ENCODE results near the gene PDLIM7.

Gene PDLIM7

GRCh38 chr5:177435847-177436536 is 61.4 kb downstream of the PDLIM7 start:
- ChIA-PET POLR2A (interaction anchor here (2.0 to 4.3 kb wide), 2 partner anchors 9 kb away, joined by 8 to 34 read pairs; partner anchors contain the start of gene GRK6), CTCF (interaction anchor here (1.4 kb wide), 1 partner anchor 32 kb away, joined by 6 read pairs; no protein-coding TSS in a partner anchor)
- no peak for DNase-seq (ENCODE audit: extremely low spot score)
- TF ChIP-seq NFRKB (IDR thresholded peaks at IDR 0.05) (no peak), ARNT (IDR thresholded peaks at IDR 0.05) (no peak), FOXK2 (IDR thresholded peaks at IDR 0.05) (no peak), ELF4 (IDR thresholded peaks at IDR 0.05) (no peak), LEF1 (IDR thresholded peaks at IDR 0.05; ENCODE audit: borderline replicate concordance) (no peak), ZNF384 (IDR thresholded peaks at IDR 0.05) (no peak), TARDBP (IDR thresholded peaks at IDR 0.05) (no peak), FOXA1 (IDR thresholded peaks at IDR 0.05) (no peak)

- POLR2A ChIA-PET, result interaction anchor here (4.3 kb wide), 1 partner anchor 8 kb away, joined by 34 read pairs; the partner anchor contains the start of gene GRK6
- CTCF ChIA-PET, result interaction anchor here (0.6 kb wide), 1 partner anchor 10 kb away, joined by 7 read pairs; no protein-coding TSS in a partner anchor
- no peak for TF ChIP-seq ARNT (IDR thresholded peaks at IDR 0.05)
- TF ChIP-seq ELF4 (IDR thresholded peaks at IDR 0.05), result no peak
- no peak for TF ChIP-seq FOXK2 (IDR thresholded peaks at IDR 0.05)
- TF ChIP-seq LEF1 (IDR thresholded peaks at IDR 0.05; ENCODE audit: borderline replicate concordance), result no peak
- no peak for TF ChIP-seq BHLHE40 (IDR thresholded peaks at IDR 0.05; ENCODE audit: borderline replicate concordance)
- TF ChIP-seq SP1 (IDR thresholded peaks at IDR 0.05), result no peak
- no peak for TF ChIP-seq L3MBTL2 (conservative IDR thresholded peaks at IDR 0.05)
- no peak for TF ChIP-seq ZNF384 (IDR thresholded peaks at IDR 0.05)
- no peak for TF ChIP-seq FOXM1 (IDR thresholded peaks at IDR 0.05; ENCODE audit: borderline replicate concordance)
- no peak for TF ChIP-seq TARDBP (IDR thresholded peaks at IDR 0.05)
- TF ChIP-seq PKNOX1 (IDR thresholded peaks at IDR 0.05), result no peak
- TF ChIP-seq SUZ12 (IDR thresholded peaks at IDR 0.05), result no peak
- TF ChIP-seq FOXA1 (IDR thresholded peaks at IDR 0.05), result no peak
- no peak for TF ChIP-seq NFRKB (IDR thresholded peaks at IDR 0.05)
- no peak for TF ChIP-seq CTBP1 (IDR thresholded peaks at IDR 0.05; ENCODE audit: borderline replicate concordance)
- TF ChIP-seq HDGF (IDR thresholded peaks at IDR 0.05; ENCODE audit: borderline replicate concordance), result no peak
- no peak for DNase-seq (ENCODE audit: extremely low spot score)
Measured at GRCh38 chr5:177434942-177435738, 62.3 kb downstream of the PDLIM7 start.

DNA sequence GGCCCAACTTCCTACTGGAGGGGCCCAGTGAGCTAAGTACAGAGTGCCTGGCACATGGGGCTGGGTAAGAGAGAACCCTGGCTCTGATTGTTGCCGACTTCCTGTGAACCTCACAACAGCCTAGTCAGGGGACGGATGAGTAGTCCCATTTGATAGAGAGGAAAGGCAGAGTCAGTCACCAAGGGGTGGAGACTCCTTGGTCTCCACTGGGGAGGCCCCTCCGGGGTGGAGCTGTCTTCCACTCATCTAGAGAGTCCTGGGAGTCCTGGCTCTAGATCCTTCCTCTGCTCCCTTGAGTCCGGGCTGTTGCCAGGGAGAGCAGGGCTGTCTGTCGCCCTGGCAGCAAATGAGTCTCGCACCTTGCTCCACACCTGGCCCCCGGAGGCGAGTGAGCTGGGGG is 63.0 kb downstream of the PDLIM7 start:
- TF ChIP-seq ARNT (IDR thresholded peaks at IDR 0.05), result no peak
- no peak for TF ChIP-seq ELF4 (IDR thresholded peaks at IDR 0.05)
- no peak for TF ChIP-seq ZNF384 (IDR thresholded peaks at IDR 0.05)
- TF ChIP-seq TARDBP (IDR thresholded peaks at IDR 0.05), result no peak
- TF ChIP-seq FOXM1 (IDR thresholded peaks at IDR 0.05; ENCODE audit: borderline replicate concordance), result no peak
- TF ChIP-seq L3MBTL2 (conservative IDR thresholded peaks at IDR 0.05), result no peak
- ChIA-PET CTCF (interaction anchor here (0.6 kb wide), 1 partner anchor 11 kb away, joined by 7 read pairs; no protein-coding TSS in a partner anchor), POLR2A (no interaction called here)
- no peak for DNase-seq (ENCODE audit: extremely low spot score)

- CTCF ChIA-PET, result no interaction called here
- no peak for DNase-seq (ENCODE audit: extremely low spot score)
- POLR2A ChIA-PET, result no interaction called here
- TF ChIP-seq L3MBTL2 (conservative IDR thresholded peaks at IDR 0.05), result no peak
- TF ChIP-seq FOXM1 (IDR thresholded peaks at IDR 0.05; ENCODE audit: borderline replicate concordance), result no peak
- TF ChIP-seq ELF4 (IDR thresholded peaks at IDR 0.05), result no peak
- TF ChIP-seq ARNT (IDR thresholded peaks at IDR 0.05), result no peak
- TF ChIP-seq SUZ12 (IDR thresholded peaks at IDR 0.05), result no peak
- TF ChIP-seq SP1 (IDR thresholded peaks at IDR 0.05), result no peak
- no peak for TF ChIP-seq ZNF384 (IDR thresholded peaks at IDR 0.05)
- no peak for TF ChIP-seq LEF1 (IDR thresholded peaks at IDR 0.05; ENCODE audit: borderline replicate concordance)
- no peak for TF ChIP-seq BHLHE40 (IDR thresholded peaks at IDR 0.05; ENCODE audit: borderline replicate concordance)
- TF ChIP-seq PKNOX1 (IDR thresholded peaks at IDR 0.05), result no peak
- TF ChIP-seq TARDBP (IDR thresholded peaks at IDR 0.05), result no peak
- TF ChIP-seq NFRKB (IDR thresholded peaks at IDR 0.05), result no peak
- no peak for TF ChIP-seq FOXA1 (IDR thresholded peaks at IDR 0.05)
- no peak for TF ChIP-seq HDGF (IDR thresholded peaks at IDR 0.05; ENCODE audit: borderline replicate concordance)
- no peak for TF ChIP-seq FOXK2 (IDR thresholded peaks at IDR 0.05)
- TF ChIP-seq CTBP1 (IDR thresholded peaks at IDR 0.05; ENCODE audit: borderline replicate concordance), result no peak
Measured at GRCh38 chr5:177433658-177434217, 63.7 kb downstream of the PDLIM7 start.

All from HEK293T (cell line).